A673 (cell line): Measurements from ENCODE around the gene SNX27. TPM values are rescaled to one million over a fixed set of nuclear protein-coding genes. Genes with fewer than 3 reads are reported as not detected.

ENCODE experiments used
- BruUV-seq: library from RNA; stranded (reverse); fragments of 400-500 nt; replicated peaks from 2 replicates; lab custom pipeline; 2021; lab: Mats Ljungman, UMichigan
- CTCF ChIA-PET: fragments of 300-600 bp; sonication (Branson Sonifier 250); formaldehyde crosslinking; loops from one replicate; lab custom pipeline; 2022; ENCODE audit warnings: antibody characterized with exemption; lab: Charles Lee
- POLR2A ChIA-PET: fragments of 300-600 bp; sonication (Branson Sonifier 250); formaldehyde crosslinking; loops from one replicate; lab custom pipeline; 2022; ENCODE audit warnings: antibody characterized with exemption; ENCODE audit not compliant: low non-redundant PET; lab: Charles Lee
- DNase-seq: peaks from one replicate; pipeline ENCODE4 v3.0.0-alpha.2; 2015; ENCODE audit warnings: low spot score
- H3K27ac ChIP-seq: fragments of 200-600 bp; sonication (generic); 2 replicates; pipeline ENCODE4 v1.5.1; 2016; ENCODE audit warnings: mixed run types, low read depth, mild to moderate bottlenecking, mixed read lengths, antibody characterized with exemption, low read length; ENCODE audit not compliant: poor library complexity, severe bottlenecking
- H3K27me3 ChIP-seq: fragments of 200-600 bp; sonication (generic); replicated peaks from 2 replicates; pipeline ENCODE4 v1.6.1; 2017; ENCODE audit warnings: mixed run types, low read depth, mild to moderate bottlenecking, mixed read lengths, antibody characterized with exemption, low read length; ENCODE audit not compliant: insufficient read depth, poor library complexity
- H3K36me3 ChIP-seq: fragments of 200-600 bp; sonication (generic); 2 replicates; pipeline ENCODE4 v1.6.1; 2016; ENCODE audit warnings: mixed run types, mild to moderate bottlenecking, mixed read lengths, antibody characterized with exemption, low read length; ENCODE audit not compliant: insufficient read depth, poor library complexity, severe bottlenecking
- H3K4me1 ChIP-seq: fragments of 200-600 bp; sonication (generic); 2 replicates; pipeline ENCODE4 v1.6.1; 2017; ENCODE audit warnings: mixed run types, mild to moderate bottlenecking, mixed read lengths, antibody characterized with exemption, low read length; ENCODE audit not compliant: insufficient read depth, poor library complexity, severe bottlenecking
- H3K4me3 ChIP-seq: fragments of 200-600 bp; sonication (generic); 2 replicates; pipeline ENCODE4 v1.5.1; 2016; ENCODE audit warnings: low read depth, mixed run types, mild to moderate bottlenecking, mixed read lengths, low read length; ENCODE audit not compliant: poor library complexity, severe bottlenecking
- H3K9me3 ChIP-seq: fragments of 200-600 bp; sonication (generic); 2 replicates; pipeline ENCODE4 v1.6.1; 2016; ENCODE audit warnings: mixed run types, low read depth, mild to moderate bottlenecking, mixed read lengths, antibody characterized with exemption, low read length; ENCODE audit not compliant: poor library complexity, severe bottlenecking
- CTCF ChIP-seq: fragments of 300-800, 200-600 bp; sonication (generic); conservative IDR thresholded peaks from 2 replicates; pipeline ENCODE4 v1.5.1; 2017; ENCODE audit warnings: low read depth, mild to moderate bottlenecking, antibody characterized with exemption, low read length, moderate library complexity, mixed read lengths
- EZH2 ChIP-seq: fragments of 200-600 bp; sonication (generic); IDR thresholded peaks from 2 replicates; pipeline ENCODE4 v1.6.1; 2017; ENCODE audit warnings: borderline replicate concordance, low read depth, mild to moderate bottlenecking, mixed read lengths, antibody characterized with exemption, low read length; ENCODE audit not compliant: poor library complexity, severe bottlenecking
- intact Hi-C: fragments of 100-400 bp; cut with micrococcal nuclease; formaldehyde crosslinking; loops from one replicate; pipeline ENCODE4 v1.10.0; 2022; ENCODE audit not compliant: unreplicated experiment
- total RNA-seq: library from RNA; stranded (reverse); gene quantifications from 2 replicates; pipeline ENCODE4 v1.2.3, GENCODE V29; 2021

SNX27 gene
- total RNA-seq, 1 experiment from 2014 or later, result 45.9 TPM

DNA sequence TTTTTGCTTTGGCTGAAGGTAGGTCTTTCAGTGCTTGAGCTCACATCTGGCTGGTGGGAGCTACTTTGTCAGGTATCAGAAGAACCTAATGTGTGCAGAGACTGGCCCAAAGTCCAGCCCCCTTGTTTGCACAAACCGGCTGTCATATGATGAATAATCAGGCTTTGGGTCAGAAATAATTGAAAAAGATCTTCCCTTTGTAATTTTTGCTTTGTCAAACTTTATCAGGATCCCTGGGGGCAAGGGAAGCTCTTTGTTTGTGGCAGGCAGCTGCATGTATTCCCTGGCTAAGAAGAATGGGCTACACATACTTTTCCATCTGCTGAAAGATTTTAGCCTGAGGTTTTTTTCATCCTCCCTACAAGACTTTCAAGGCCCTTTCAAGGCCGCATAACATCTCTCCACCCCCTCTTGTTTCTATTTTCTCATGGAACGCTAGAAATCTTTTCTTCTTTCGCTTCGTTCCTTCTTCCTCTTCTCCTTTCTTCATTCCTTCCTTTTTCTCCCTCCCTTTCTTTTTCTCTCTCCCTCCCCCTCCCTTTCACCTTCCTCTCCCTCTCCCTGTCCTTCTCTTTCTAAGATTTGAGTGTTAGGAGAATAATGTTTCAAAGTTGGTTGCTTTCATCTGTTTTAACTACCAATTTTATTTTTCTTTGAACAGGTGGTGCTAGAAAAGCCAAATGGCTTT lies 46.2 kb upstream of the SNX27 start:
- H3K27me3 ChIP-seq, result no peaks in the 10 kb centered on the region
- TF ChIP-seq EZH2 (no peak), CTCF (no peak)
- H3K9me3 ChIP-seq, result no peaks in the 10 kb centered on the region
- CTCF ChIA-PET, result no interaction called here
- H3K36me3 ChIP-seq, result no peaks in the 10 kb centered on the region
- no peak for DNase-seq
- no peaks in the 10 kb centered on the region for H3K4me1 ChIP-seq
- no peak overlapping the region for H3K27ac ChIP-seq
- intact Hi-C loops, result no loop called here
- POLR2A ChIA-PET, result no interaction called here
- BruUV-seq, result no TSS peak
- H3K4me3 ChIP-seq, result no peak overlapping the region

GRCh38 chr1:151568626-151569088 lies 43.2 kb upstream of the SNX27 start:
- no peaks in the 10 kb centered on the region for H3K9me3 ChIP-seq
- H3K4me1 ChIP-seq, result no peaks in the 10 kb centered on the region
- intact Hi-C loops, result no loop called here
- ChIA-PET POLR2A (no interaction called here), CTCF (no interaction called here)
- no peaks in the 10 kb centered on the region for H3K36me3 ChIP-seq
- DNase-seq, result no peak
- BruUV-seq, result no TSS peak
- TF ChIP-seq CTCF (no peak), EZH2 (no peak)
- no peaks in the 10 kb centered on the region for H3K27me3 ChIP-seq
- no peak overlapping the region for H3K27ac ChIP-seq
- no peak overlapping the region for H3K4me3 ChIP-seq

GRCh38 chr1:151570819-151571218 lies 41.0 kb upstream of the SNX27 start:
- no peaks in the 10 kb centered on the region for H3K27me3 ChIP-seq
- TF ChIP-seq CTCF, result no peak
- no peak for TF ChIP-seq EZH2
- no peaks in the 10 kb centered on the region for H3K4me1 ChIP-seq
- POLR2A ChIA-PET, result no interaction called here
- intact Hi-C loops, result no loop called here
- H3K4me3 ChIP-seq, result no peak overlapping the region
- no peak overlapping the region for H3K27ac ChIP-seq
- DNase-seq, result no peak
- H3K9me3 ChIP-seq, result no peaks in the 10 kb centered on the region
- BruUV-seq, result no TSS peak
- no peaks in the 10 kb centered on the region for H3K36me3 ChIP-seq
- CTCF ChIA-PET, result no interaction called here
